Mucosa of rectum (tissue), 2 donors: ENCODE measurements around the gene FRY.
A peak's percentile ranks its signal among the peaks of the same experiment; 100 is the strongest.

Source experiments
- H3K27ac ChIP-seq, 2 donors: one replicate each; pipeline ENCODE4 v1.7.0; 2013; ENCODE audit warnings: inconsistent platforms in 2 of 2, low read depth in 2 of 2, low read length in 2 of 2
- H3K27me3 ChIP-seq, 2 donors: one replicate each; pipeline ENCODE4 v1.7.0; 2013; ENCODE audit warnings: low read length in 2 of 2; ENCODE audit not compliant: control insufficient read depth in 2 of 2, insufficient read depth in 2 of 2
- H3K36me3 ChIP-seq, 2 donors: one replicate each; pipeline ENCODE4 v1.7.0; 2013; ENCODE audit warnings: low read length in 2 of 2; ENCODE audit not compliant: control insufficient read depth in 2 of 2, insufficient read depth in 2 of 2
- H3K4me1 ChIP-seq, 2 donors: one replicate each; pipeline ENCODE4 v1.7.0; 2013; ENCODE audit warnings: low read length in 2 of 2, mild to moderate bottlenecking in 1 of 2; ENCODE audit not compliant: control insufficient read depth in 2 of 2, insufficient read depth in 2 of 2
- H3K4me3 ChIP-seq, 2 donors: one replicate each; pipeline ENCODE4 v1.7.0; 2013; ENCODE audit warnings: low read length in 2 of 2
- H3K9ac ChIP-seq, 2 donors: one replicate each; pipeline ENCODE4 v1.7.0; 2013; ENCODE audit warnings: low read length in 2 of 2, low read depth in 1 of 2, mild to moderate bottlenecking in 1 of 2
- H3K9me3 ChIP-seq, 2 donors: one replicate each; pipeline ENCODE4 v1.7.0; 2013; ENCODE audit warnings: low read length in 2 of 2; ENCODE audit not compliant: control insufficient read depth in 2 of 2
- donor health status: healthy.
- donor health status: Normal muscosa, but diverticular disease.

Gene FRY

DNA sequence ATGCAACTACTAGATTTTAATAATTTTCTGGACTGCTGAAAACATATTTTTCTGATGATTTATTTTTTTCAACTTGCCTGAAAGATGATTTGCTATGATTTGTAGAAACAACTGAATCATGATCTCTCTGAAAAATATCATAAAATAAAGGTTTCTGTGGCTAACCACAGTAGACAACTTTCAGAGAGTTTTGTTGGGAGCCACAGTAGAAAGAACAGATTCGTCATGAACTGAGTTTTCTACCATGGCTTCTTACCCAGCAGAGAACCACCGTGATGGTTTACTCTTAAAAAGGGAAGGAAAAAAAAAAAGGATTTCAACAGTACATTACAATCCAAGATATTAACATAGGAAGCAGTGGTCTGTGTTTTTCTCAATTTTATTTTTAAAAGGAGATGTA lies 265.6 kb downstream of the FRY start:
- Histone ChIP-seq H3K36me3 (no peaks in the 10 kb centered on the region), H3K4me3 (no peak overlapping the region), H3K9me3 (no peaks in the 10 kb centered on the region), H3K9ac (no peak overlapping the region), H3K27ac (no peak overlapping the region), H3K27me3 (peaks cover 0 to 4% of the 10 kb centered on the region in 2 donors), H3K4me1 (no peaks in the 10 kb centered on the region)

DNA sequence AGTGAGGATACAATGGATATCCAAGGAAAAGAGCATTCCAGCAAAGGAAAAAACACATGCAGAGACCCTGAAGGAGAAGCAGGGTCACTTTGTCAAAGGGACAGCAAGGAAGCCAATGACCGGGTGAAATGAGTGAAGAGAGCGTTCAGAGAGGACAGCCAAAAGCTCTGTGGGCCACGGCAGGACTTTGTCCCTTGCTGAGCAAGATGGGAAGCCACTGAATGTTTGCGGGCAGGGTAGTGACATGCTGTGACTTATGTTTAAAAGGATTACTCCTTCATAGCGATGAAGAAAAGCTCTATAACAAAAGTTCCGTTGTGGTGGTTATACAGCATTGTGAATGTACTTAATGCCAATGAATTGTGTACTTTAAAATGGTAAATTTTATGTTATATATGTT lies 267.1 kb downstream of the FRY start:
- Histone ChIP-seq H3K27ac (no peak overlapping the region), H3K4me3 (no peak overlapping the region), H3K27me3 (peaks cover 0 to 4% of the 10 kb centered on the region in 2 donors), H3K36me3 (no peaks in the 10 kb centered on the region), H3K4me1 (no peaks in the 10 kb centered on the region), H3K9ac (no peak overlapping the region), H3K9me3 (no peaks in the 10 kb centered on the region)

DNA sequence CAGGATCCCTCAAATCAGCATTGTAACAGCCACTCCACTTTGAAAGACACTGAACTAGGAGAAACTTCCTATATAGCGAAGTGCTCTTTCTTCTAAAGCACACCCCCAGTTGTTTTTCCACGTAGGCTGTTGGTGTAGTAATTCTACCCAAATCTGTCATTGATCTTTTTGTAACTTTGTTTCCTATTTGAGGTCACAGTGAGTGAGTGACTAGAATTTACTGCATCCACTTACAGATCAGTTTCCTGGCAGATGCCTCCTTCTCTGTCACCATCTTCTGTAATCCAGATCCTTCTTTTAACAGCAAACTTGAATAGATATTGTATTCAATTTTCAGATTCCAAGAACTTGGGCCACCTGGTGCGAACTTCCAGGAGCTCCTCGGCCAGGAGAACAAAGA lies 268.3 kb downstream of the FRY start:
- Histone ChIP-seq H3K36me3 (no peaks in the 10 kb centered on the region), H3K4me1 (no peaks in the 10 kb centered on the region), H3K27me3 (peaks cover 0 to 4% of the 10 kb centered on the region in 2 donors), H3K4me3 (no peak overlapping the region), H3K9ac (no peak overlapping the region), H3K9me3 (no peaks in the 10 kb centered on the region), H3K27ac (no peak overlapping the region)

DNA sequence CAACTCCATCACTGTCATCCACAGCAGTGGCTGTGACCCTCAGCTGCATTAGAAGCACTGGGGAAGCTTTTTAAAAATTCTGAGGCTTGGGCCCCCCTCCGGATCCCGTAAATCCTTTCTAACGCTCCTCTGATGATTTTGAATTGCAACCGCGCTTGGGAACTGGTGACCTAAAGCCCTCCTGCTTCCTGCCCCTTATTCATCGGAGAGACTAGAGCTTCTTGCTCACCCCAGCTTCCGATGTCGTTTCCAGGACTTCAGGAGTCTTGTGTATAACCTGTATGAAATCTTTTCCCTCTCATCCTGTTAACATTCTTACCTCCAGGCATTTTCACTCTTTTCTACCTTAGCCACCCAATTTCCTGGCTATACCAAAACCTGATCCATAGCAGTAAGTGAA lies 268.8 kb downstream of the FRY start:
- H3K9ac ChIP-seq: no peak overlapping the region
- no peak overlapping the region for H3K4me3 ChIP-seq
- H3K36me3 ChIP-seq: no peaks in the 10 kb centered on the region
- H3K4me1 ChIP-seq: no peaks in the 10 kb centered on the region
- peaks cover 0 to 4% of the 10 kb centered on the region in 2 donors for H3K27me3 ChIP-seq
- H3K27ac ChIP-seq: no peak overlapping the region
- H3K9me3 ChIP-seq: no peaks in the 10 kb centered on the region

DNA sequence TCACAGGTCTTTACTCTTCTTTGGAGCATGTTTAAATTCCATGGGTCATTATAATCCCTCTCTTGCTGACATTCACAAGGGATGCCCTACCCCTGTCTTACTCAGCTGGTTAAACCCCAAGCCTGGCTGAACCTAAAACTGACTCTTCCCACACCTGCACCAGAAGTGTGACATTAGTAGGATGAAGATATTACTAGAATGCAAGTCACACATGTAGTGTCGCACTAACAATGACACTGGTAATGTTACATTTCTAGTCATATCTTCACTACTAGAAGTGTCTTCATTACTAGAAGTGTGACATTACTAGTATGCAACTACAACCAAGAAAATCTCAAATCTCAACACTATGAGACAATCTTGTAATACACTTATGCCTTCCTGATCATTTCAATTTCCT lies 269.3 kb downstream of the FRY start:
- Histone ChIP-seq H3K36me3 (no peaks in the 10 kb centered on the region), H3K27me3 (peaks cover 0 to 4% of the 10 kb centered on the region in 2 donors), H3K27ac (no peak overlapping the region), H3K4me3 (no peak overlapping the region), H3K9me3 (no peaks in the 10 kb centered on the region), H3K4me1 (no peaks in the 10 kb centered on the region), H3K9ac (no peak overlapping the region)

DNA sequence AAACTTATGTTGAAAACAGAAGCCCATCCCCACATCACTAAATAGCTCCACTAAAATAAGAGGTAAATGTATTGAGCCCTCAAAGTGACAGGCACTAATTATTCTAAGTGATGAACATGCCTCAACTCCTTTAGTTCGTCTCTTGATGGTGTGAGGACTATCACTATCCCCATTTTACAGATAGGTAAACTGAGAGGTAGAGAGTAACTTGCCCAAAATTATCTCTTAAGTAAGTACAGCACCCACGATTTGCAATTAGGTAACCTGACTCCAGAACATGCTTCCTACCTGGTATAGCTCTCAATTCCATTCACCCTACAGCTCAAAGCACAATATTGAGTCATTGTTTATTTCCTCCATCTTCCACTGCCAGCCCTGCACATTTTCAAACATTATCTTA lies 270.9 kb downstream of the FRY start:
- Histone ChIP-seq H3K36me3 (no peaks in the 10 kb centered on the region), H3K4me1 (no peaks in the 10 kb centered on the region), H3K9me3 (no peaks in the 10 kb centered on the region), H3K9ac (no peak overlapping the region), H3K4me3 (no peak overlapping the region), H3K27ac (no peak overlapping the region), H3K27me3 (peaks cover 0 to 4% of the 10 kb centered on the region in 2 donors)

DNA sequence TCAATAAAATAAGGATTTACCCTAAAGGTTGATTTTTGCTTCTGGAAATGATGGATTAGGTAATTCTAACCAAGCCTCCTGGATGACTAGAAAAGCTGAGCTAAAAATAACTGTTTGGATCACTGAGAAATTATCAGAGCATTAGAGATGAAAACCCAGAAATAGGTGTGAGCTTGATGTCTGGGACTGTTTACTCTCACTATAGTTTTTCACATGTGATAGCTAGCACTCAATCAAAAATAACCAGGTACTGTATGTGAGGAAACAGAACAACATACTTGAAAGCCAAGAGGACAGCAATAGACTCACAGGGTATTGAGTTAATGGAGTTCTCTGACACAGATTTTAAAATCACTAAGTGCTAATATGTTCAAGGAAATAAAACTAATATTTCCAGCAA lies 274.1 kb downstream of the FRY start:
- Histone ChIP-seq H3K4me3 (no peak overlapping the region), H3K36me3 (no peaks in the 10 kb centered on the region), H3K9ac (no peak overlapping the region), H3K9me3 (no peaks in the 10 kb centered on the region), H3K27ac (no peak overlapping the region), H3K27me3 (no peaks in the 10 kb centered on the region), H3K4me1 (peaks cover 0 to 3% of the 10 kb centered on the region in 2 donors)

DNA sequence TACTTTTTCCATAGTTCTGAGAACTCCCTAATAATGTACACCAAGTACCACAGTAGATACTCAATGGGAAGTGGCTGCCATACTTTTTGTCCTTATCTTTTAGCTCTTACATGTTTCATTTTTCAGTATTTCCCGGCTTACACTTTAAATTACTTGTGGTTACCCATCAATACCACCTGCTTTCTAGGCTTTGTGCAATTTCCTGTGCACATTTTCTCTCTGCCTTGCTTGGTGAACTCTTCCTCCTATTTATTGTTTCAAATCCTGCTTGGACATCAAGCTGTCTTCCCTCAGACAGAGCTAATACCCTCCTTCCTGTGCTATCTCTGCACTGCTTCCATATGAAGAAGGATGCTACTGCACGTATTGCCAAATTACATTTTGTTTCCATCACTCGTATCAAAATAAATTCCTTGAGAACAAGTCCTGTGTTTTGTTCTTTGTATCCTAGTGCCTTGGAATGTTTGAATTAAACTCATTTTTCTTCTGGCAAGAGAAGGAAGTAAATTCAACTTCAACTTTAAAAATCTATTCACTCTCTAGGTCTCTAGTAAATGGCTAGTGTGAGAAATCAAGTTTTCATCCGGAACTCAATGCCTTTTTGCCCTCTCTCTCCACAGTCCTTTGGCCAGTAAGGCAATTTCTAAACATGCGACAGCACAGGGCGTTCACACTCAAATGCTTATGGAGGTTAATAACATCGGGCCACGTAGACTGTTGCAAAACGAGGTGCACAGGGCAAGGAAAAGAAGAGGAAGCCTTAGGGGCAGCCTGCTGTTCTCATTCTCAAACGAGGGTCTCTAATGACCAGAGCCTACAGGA lies 277.9 kb downstream of the FRY start:
- H3K9ac ChIP-seq: peak overlapping the region in 1 of 2 donors; percentile 41
- no peaks in the 10 kb centered on the region for H3K27me3 ChIP-seq
- H3K4me3 ChIP-seq: peak overlapping the region; percentile 42 to 57
- H3K27ac ChIP-seq: no peak overlapping the region
- H3K36me3 ChIP-seq: no peaks in the 10 kb centered on the region
- H3K9me3 ChIP-seq: no peaks in the 10 kb centered on the region
- peaks cover 0 to 3% of the 10 kb centered on the region in 2 donors for H3K4me1 ChIP-seq

DNA sequence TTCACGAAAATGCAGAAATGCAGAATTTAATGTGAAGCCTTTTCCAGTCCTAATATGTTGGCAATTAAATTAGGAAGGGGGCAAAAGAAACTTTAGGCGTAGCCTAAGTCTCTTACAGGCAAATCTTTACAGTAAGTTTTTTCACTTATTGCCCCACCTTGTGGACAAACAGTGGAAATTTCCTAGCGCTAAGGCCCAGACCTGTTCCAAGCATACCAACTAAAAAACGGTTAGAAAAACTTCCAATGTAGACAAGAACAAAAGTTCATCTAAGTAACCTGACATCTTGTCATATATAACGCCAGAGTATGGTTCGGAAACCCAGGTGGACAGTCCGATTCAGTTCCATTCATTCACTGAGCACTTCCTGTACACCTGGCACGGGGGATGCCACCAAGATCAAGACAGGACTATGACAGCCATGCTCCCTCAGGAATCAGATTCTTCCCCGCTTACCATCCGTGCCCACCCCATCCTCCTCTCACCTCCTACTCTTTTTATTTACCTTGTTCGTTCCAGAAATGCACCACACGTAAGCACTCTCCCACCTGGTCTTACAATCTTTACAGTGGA lies 278.6 kb downstream of the FRY start:
- H3K9me3 ChIP-seq: no peaks in the 10 kb centered on the region
- H3K36me3 ChIP-seq: no peaks in the 10 kb centered on the region
- H3K27ac ChIP-seq: no peak overlapping the region
- peak overlapping the region in 1 of 2 donors; percentile 41 for H3K9ac ChIP-seq
- H3K4me1 ChIP-seq: peaks cover 2 to 3% of the 10 kb centered on the region in 2 donors
- H3K4me3 ChIP-seq: peak overlapping the region; percentile 42 to 57
- H3K27me3 ChIP-seq: no peaks in the 10 kb centered on the region

DNA sequence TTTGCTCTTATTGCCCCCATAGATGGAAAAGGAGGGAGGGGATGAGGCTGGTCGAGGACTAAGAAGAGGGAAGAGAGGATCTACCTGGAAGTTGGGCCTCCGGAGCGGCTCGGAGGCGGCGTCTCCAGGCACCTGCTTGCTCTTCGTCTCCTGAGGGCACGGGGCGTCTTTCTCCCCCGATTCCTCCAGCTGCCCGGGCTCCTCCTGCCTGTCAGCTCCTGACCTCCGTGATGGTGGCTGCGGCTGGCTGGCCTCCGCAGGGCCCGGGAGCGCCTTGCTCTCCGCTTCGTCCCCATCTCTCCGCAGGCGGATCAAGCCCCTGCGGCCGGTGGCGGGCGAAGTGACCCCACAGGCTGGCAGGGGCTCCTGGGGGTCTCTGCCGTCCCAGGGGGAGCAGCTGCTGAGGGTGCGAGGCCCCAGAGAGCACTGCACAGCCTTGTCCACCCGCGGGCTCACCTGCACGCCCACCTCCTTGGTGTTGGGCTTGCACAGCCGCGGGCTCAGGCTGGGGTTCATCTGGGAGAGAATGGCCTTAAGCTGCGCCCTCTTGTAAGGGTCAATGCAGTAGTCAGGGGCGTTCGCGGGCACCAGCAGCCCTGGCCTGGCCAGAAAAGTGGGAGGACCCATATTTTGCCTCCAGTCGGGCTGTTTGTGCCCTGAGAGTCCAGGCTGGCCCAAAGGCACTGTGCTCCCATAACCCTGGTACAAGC lies 279.8 kb downstream of the FRY start:
- peaks cover 2 to 3% of the 10 kb centered on the region in 2 donors for H3K4me1 ChIP-seq
- H3K36me3 ChIP-seq: no peaks in the 10 kb centered on the region
- no peaks in the 10 kb centered on the region for H3K27me3 ChIP-seq
- peak overlapping the region in 1 of 2 donors; percentile 17 for H3K9ac ChIP-seq
- H3K27ac ChIP-seq: no peak overlapping the region
- no peak overlapping the region for H3K4me3 ChIP-seq
- no peaks in the 10 kb centered on the region for H3K9me3 ChIP-seq
